ENCODE data around the gene GREM1. TPM values are rescaled to one million over a fixed set of nuclear protein-coding genes. Genes with fewer than 3 reads are reported as not detected.

Gene GREM1
- total RNA-seq, 1 experiment from 2014 or later, result not detected

GRCh38 chr15:32766101-32766500, 48.3 kb downstream of the GREM1 start:
- H3K27ac Mint-ChIP-seq (ENCODE audit: low read depth, unreplicated experiment), result no peak overlapping the region
- DNase-seq (ENCODE audit: unreplicated experiment), result no peak
- BruUV-seq (replicated peaks), result no TSS peak
- ChIA-PET CTCF (no interaction called here), POLR2A (no interaction called here)
- H3K36me3 Mint-ChIP-seq (ENCODE audit: insufficient read depth, unreplicated experiment), result peaks cover 6% of the 10 kb centered on the region
- no peak overlapping the region for H3K4me3 Mint-ChIP-seq (ENCODE audit: unreplicated experiment)
- no peaks in the 10 kb centered on the region for H3K27me3 Mint-ChIP-seq (ENCODE audit: insufficient read depth, unreplicated experiment)
- TF ChIP-seq CTCF (IDR thresholded peaks at IDR 0.05; ENCODE audit: unreplicated experiment), result no peak
- intact Hi-C loops (cut with micrococcal nuclease), result no loop called here
- H3K4me1 Mint-ChIP-seq (ENCODE audit: insufficient read depth, unreplicated experiment), result no peaks in the 10 kb centered on the region
- H3K9me3 Mint-ChIP-seq (ENCODE audit: unreplicated experiment), result no peaks in the 10 kb centered on the region

DNA sequence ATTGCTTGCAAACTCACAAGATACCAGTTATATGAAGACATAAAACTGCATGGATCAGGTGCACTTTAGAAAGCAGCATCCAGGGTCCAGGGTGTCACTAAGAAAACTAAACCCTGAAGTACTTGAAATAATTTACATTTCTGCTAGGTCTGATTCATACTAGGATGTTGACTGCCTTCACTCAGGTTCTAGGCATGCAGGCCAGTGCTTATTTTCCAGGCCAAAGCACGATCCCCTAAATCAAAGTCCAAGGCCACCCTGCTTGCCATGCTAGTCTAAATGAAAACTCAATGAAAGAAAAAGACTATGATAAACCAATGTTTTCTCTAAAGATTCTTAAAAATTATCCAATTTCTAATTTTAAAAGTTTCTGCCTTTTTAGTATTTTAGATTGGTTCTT, 49.4 kb downstream of the GREM1 start:
- Mint-ChIP-seq H3K36me3 (ENCODE audit: insufficient read depth, unreplicated experiment) (peaks cover 6% of the 10 kb centered on the region), H3K27me3 (ENCODE audit: insufficient read depth, unreplicated experiment) (no peaks in the 10 kb centered on the region), H3K9me3 (ENCODE audit: unreplicated experiment) (no peaks in the 10 kb centered on the region), H3K27ac (ENCODE audit: low read depth, unreplicated experiment) (no peak overlapping the region), H3K4me3 (ENCODE audit: unreplicated experiment) (no peak overlapping the region), H3K4me1 (ENCODE audit: insufficient read depth, unreplicated experiment) (no peaks in the 10 kb centered on the region)
- ChIA-PET POLR2A (no interaction called here), CTCF (no interaction called here)
- intact Hi-C loops (cut with micrococcal nuclease), result no loop called here
- no peak for DNase-seq (ENCODE audit: unreplicated experiment)
- BruUV-seq (replicated peaks), result no TSS peak
- TF ChIP-seq CTCF (IDR thresholded peaks at IDR 0.05; ENCODE audit: unreplicated experiment), result no peak

- TF ChIP-seq CTCF (IDR thresholded peaks at IDR 0.05; ENCODE audit: unreplicated experiment), result no peak
- POLR2A ChIA-PET, result no interaction called here
- CTCF ChIA-PET, result interaction anchor here (1.0 to 1.1 kb wide), 2 partner anchors 62 to 182 kb away, joined by 3 read pairs; no protein-coding TSS in a partner anchor
- Mint-ChIP-seq H3K4me1 (ENCODE audit: insufficient read depth, unreplicated experiment) (no peaks in the 10 kb centered on the region), H3K36me3 (ENCODE audit: insufficient read depth, unreplicated experiment) (no peaks in the 10 kb centered on the region), H3K4me3 (ENCODE audit: unreplicated experiment) (no peak overlapping the region), H3K27me3 (ENCODE audit: insufficient read depth, unreplicated experiment) (no peaks in the 10 kb centered on the region), H3K9me3 (ENCODE audit: unreplicated experiment) (peaks cover 9% of the 10 kb centered on the region), H3K27ac (ENCODE audit: low read depth, unreplicated experiment) (no peak overlapping the region)
- intact Hi-C loops (cut with micrococcal nuclease), result no loop called here
- no TSS peak for BruUV-seq (replicated peaks)
- DNase-seq (ENCODE audit: unreplicated experiment), result peak; percentile 73
Observed at GRCh38 chr15:32774022-32774421, 56.2 kb downstream of the GREM1 start.

DNA sequence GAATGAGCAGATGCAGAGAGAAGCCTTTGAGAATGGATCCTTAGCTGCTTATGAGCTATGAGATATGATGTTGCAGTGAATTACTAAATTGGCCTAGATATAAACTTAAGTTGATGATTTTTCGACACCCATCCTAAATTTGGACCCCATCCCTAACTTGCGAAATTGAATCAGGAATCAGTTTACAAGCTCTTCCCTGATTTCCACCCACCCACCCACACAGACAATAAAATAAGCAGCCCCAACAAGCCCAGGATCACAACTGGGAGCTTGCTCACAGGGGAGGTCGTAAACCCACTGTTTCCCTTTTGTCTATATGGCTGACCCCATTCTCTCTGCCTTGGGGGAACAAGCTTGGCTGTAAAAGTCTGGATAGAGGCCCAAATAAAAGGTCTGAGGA, 57.3 kb downstream of the GREM1 start:
- no peaks in the 10 kb centered on the region for H3K36me3 Mint-ChIP-seq (ENCODE audit: insufficient read depth, unreplicated experiment)
- H3K4me3 Mint-ChIP-seq (ENCODE audit: unreplicated experiment), result no peak overlapping the region
- H3K4me1 Mint-ChIP-seq (ENCODE audit: insufficient read depth, unreplicated experiment), result no peaks in the 10 kb centered on the region
- BruUV-seq (replicated peaks), result no TSS peak
- H3K9me3 Mint-ChIP-seq (ENCODE audit: unreplicated experiment), result peaks cover 9% of the 10 kb centered on the region
- no peak for DNase-seq (ENCODE audit: unreplicated experiment)
- CTCF ChIA-PET, result interaction anchor here (0.6 to 1.1 kb wide), 3 partner anchors 61 to 181 kb away, joined by 3 read pairs; no protein-coding TSS in a partner anchor
- intact Hi-C loops (cut with micrococcal nuclease), result no loop called here
- no peaks in the 10 kb centered on the region for H3K27me3 Mint-ChIP-seq (ENCODE audit: insufficient read depth, unreplicated experiment)
- POLR2A ChIA-PET, result no interaction called here
- no peak overlapping the region for H3K27ac Mint-ChIP-seq (ENCODE audit: low read depth, unreplicated experiment)
- no peak for TF ChIP-seq CTCF (IDR thresholded peaks at IDR 0.05; ENCODE audit: unreplicated experiment)
